GM18868 (cell line): Measurements from ENCODE around the gene HOXD12.
A peak's percentile ranks its signal among the peaks of the same experiment; 100 is the strongest.

Experiments
- ATAC-seq: cut with Tn5 transposase; IDR thresholded peaks from one replicate; pipeline ENCODE4 v1.9.1; 2021; ENCODE audit warnings: mild to moderate bottlenecking, moderate library complexity; ENCODE audit not compliant: unreplicated experiment

Gene HOXD12

DNA sequence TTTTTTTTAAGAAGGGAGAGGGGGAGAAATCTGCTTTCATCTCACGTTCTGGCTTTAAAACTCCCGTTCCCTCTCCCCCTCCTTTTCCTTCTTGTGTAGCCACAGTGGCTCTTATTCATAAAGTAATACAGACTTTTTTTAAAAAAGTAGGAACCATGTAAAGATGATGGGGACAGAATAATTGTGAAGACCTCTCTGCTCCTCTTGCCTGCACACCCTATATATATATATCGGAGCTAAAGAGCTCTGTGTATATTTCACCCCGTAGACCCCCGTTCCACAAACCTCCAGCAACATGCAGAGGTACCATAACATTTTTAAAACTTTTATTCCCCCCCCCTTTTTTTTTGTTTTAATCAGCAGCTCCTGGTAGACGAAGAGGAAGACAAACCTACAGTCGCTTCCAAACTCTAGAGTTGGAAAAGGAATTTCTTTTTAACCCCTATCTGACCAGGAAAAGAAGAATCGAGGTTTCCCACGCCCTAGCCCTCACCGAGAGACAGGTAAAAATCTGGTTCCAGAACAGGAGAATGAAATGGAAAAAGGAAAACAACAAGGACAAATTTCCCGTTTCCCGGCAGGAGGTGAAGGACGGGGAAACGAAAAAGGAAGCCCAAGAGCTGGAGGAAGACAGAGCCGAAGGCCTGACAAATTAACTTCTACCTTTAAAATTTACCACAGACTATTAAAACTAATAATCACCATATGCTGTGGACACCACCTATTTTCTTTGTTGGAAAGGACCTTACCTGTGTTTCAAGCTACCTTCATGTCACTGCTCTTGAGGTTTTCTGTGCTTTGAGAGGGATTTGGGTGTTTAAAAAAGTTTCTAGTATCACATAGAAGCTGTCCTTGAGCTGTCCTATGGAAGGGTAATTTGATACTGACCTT is 31.6 kb downstream of the HOXD12 start:
- no peak for ATAC-seq

DNA sequence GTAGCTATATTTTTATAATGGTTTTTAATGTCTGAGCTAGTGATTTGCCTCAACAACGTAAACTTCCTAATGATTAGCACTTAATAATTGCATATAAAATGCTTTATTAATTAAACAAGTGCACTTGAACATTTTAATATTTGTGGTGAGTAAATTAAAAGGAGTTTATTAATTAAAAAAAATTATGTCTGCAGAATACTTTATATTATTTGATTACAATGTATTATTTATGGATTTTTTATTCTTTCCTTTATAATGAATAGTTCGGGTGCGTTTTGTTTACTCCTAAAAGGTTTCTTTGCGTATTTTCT is 32.2 kb downstream of the HOXD12 start:
- ATAC-seq = no peak

DNA sequence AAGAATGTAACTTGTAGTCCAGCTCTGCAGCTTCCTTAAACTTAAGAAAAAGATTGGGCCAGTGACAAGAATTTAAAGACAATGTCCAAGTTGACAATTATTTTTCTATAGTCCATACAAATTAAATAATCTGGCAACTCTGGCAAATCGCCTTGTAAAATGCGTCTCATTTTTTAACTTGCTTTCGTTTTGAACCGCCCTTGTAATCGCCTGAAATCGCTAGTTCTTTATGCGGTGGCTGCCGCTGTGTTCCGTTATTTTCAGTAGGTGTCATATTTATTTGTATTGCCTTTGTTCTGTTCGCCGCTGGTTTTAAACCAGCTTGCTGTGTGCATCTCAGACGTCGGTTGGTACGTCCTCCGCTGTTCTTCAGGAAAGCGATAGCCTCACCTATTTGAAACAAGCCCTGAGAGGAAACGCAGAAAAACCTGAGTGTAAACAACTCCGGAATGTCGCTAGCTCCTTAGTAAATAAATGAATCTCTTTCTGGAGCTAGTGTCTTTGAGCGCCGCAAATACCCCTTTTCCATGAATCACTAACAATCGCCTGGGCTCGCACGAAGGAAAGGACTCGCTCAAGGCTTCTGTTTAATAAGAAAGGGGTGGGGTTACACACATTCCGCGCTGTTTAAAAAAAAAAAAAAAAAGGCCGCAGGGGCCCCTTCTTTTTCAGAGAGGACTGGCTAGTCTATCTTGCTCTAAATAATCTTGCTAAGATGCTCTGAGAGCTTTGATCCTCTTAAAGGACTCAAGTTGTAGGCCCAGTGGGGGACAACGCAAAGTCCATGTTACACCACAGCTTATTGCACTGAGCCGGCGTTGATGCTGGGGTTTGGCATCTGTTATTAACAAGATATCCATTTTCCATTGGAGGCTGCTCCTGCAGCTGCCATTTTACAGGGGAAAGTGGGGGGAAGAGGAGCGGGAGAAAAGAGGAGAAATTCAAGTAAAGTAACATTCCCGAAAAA is 32.9 kb downstream of the HOXD12 start:
- no peak for ATAC-seq

- ATAC-seq = no peak
Measured at GRCh38 chr2:176133389-176133788, 33.8 kb downstream of the HOXD12 start.

DNA sequence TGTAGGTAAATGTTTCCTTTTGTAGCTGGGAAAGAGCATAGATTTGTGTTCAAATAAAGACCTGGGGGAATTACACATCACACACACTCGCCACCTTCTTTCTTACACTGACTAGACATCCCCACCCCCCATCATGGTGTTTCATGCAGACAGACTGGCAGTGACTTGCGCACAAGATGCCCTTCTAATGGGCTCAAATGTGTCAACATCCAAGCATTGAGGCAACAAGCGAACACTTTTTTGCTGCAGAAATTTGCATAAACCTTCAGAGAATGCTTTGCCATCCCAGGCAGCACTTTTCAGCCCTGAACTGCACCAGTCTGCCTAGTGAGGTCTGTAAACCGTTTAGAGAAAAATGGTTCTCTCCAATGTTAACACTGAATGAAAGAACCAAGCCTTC is 34.4 kb downstream of the HOXD12 start:
- ATAC-seq = no peak

GRCh38 chr2:176135035-176135440 is 35.4 kb downstream of the HOXD12 start:
- ATAC-seq = no peak

DNA sequence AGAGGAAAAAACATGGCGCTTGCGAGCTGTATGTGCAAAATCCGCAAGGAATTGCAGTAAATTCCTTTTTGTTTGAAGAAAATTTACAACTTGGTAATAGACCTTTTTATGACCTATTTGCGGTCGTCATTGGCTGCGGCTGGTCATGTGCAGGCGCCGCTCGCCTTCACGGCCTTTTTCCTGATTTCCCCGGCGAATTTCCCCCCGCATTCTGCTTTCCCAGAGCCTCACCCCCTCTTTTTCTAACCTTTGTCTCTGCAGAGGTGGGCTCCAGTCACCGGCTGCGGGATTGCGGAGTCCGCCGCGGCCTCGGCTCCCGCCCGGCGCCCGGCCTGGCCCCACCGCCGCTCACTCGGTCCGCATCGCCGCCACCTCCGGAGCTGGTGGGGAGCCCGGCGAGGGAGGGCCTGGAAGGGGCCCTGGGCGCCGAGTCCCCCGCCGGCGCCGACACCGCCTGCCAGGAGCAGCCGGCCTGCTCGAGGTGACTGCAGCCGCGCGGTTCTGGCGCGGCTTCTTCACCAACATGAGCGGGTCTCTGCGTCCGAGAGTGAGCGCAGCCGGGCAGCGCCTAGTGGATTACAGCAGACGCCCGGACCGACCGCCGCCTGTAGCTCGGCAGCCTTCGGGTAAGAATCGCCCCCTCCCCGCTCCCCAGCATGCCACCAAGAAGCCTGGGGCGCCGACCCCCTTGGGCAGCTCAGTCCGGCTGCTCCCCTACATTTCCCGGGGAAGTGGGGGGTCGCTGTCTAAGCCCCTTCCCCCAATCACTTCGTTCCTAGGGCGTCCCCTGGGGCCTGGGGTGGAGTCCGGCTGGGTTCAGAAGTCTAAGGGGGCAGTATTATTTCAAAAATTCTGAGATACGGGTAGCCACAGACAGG is 37.0 kb downstream of the HOXD12 start:
- no peak for ATAC-seq

- ATAC-seq = no peak
Measured at GRCh38 chr2:176137252-176137580, 37.6 kb downstream of the HOXD12 start.

GRCh38 chr2:176137906-176138305 is 38.3 kb downstream of the HOXD12 start:
- no peak for ATAC-seq

GRCh38 chr2:176138526-176138922 is 38.9 kb downstream of the HOXD12 start:
- no peak for ATAC-seq

- ATAC-seq = no peak
Measured at GRCh38 chr2:176138923-176139660, 39.5 kb downstream of the HOXD12 start.

DNA sequence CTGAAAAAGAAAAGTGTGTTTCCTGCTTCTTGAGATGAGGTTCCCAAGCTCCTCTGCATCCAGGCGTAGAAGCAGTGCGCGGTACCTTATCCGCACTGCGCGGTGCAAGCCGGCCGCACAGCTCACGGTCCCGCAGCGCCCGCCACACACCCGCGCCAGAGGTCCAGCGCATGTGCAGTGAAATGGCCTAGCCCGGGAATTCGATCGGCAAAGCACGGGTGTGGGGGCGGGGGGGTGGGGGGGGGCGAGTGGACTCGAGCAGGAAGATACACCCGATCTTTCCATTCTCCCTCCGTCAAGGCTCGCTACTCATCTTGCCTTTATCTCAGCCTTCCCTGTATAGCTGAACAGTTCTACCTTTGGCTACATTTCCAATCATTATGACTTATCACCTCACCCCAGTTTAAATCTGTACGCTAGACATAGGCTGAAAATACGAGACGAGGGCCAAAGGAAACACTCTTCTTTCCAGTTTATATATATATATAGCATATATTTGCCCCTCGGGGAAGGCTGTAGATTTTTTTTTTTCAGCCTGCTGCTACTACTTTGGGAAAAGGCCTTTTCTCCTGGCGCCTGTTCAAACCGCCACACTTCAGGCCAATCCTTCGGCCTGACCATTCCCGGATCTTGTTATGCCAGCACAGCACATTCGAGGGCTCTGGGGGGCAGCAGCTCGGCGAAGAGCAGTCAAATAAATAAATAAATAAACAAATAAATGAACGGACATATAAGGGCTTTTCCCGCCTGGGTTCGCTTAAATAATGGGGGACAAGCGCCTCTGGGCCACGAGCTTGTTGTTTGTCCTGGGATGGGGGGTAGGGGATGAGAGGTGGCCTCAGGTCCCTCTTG is 40.3 kb downstream of the HOXD12 start:
- no peak for ATAC-seq

DNA sequence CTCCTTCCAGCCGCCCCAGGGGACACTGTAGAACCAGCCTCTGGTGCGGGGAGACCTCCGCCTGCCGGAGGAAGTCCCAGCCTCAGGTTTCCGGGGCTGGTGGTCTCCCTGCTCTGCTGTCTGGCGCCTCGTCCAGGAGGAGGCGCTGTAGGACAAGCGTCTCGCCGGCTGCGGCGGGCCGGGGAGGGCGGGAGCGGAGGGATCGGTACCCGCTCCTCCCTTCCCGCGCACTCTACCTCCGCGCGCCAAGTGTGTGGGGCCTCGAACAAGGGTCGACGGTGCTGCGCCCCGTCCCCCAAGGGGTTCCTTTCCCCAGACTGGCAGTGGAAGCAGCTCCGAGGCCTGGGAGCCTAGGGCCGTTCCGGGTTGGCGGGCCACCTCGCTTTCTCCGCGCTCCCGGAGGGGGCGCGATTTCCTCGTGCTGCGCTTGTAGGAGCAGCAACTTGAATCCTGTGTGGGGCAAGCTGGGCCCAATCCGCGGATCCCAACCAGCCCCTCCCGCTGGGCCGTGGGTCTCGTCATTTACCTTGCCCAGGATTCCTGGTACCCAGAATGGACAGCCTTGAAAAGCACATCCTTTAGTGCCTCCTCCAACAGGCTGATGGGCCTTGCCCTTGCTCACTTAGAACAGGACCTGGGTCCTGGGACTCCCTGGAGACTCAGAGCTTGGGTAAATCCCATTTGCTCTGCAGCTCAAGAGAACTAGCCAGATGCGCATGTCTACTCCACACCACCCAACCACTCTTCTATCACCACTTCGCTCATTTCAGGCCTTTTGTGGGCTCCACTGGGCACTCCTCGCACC is 41.1 kb downstream of the HOXD12 start:
- peak; percentile 91 for ATAC-seq

DNA sequence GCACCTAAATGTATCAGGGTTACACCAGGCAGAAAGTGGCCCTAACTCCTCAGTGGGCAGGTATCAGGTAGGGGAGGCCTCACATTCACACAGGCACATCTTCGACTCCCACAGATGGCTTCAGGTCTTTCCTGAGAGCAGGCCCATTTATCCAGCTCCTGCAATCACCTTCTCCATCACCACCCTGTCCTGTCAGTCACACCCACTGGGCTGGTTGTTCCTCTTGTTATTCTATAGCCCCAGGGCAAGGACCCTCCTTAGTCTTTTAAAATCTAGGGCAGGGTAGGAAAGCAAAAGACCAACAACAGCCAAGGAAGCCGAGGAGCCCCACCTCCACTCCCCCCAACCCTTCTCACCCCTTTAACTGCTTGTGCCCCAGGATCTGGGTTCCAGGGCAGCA is 42.7 kb downstream of the HOXD12 start:
- no peak for ATAC-seq

DNA sequence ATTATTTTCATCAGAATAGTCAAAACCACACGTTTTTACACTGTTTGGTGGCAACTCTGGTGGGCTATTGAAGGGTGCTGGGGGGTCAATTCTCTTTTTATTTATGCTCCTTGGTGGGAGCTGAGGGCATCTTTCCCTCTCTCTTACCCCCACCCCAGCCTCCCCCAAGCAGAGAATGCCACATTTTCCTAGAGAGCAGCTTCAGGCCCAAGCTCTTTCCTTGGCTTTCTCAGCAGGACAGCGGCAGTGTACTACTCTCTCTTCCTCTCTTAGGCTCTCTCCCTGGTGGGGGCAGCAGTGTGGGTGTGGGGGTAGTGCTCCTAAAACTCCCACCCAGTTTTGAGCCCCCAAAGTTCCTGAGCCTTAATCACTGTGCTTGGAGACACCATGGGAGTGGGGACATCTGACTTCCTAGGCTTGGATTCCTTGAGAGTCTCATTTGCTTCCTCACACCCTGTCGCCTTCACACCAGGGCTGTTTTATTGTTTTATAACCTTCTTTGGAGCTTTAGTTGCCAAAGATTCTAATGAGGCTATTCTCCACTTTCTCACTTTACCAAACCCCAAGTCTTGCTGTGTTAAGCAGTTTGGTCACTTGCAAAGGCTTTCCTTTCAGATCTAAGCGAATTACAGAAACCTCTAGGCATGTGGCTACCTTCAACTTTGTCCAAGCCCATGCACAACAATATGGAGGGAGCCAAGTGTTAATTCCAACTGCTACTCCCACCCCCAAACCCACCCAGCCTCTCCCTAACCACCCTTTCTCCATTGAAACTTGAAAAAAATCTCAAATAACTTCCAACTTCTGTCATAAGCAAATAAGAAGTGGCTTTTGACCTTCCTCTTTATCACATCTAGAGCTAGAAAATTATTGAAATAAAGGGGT is 45.7 kb downstream of the HOXD12 start:
- no peak for ATAC-seq

- ATAC-seq = no peak
Measured at GRCh38 chr2:176146101-176146500, 46.5 kb downstream of the HOXD12 start.

- no peak for ATAC-seq
Measured at GRCh38 chr2:176146645-176147044, 47.0 kb downstream of the HOXD12 start.
